GM23338 (cell line): Measurements from ENCODE around the gene LRIG1. TPM values are rescaled to one million over a fixed set of nuclear protein-coding genes. Genes with fewer than 3 reads are reported as not detected.
A peak's percentile ranks its signal among the peaks of the same experiment; 100 is the strongest.

Experiments
- ATAC-seq: fragments of 200-7000 bp; cut with Tn5 transposase; 3 replicates; pipeline ENCODE4 v1.9.1; 2020
- DNase-seq: peaks from one replicate; pipeline ENCODE4 v3.0.0-alpha.2; 2015; ENCODE audit warnings: low spot score
- H2AFZ ChIP-seq: fragments of 200-600 bp; sonication (generic); 2 replicates; pipeline ENCODE4 v1.8.0; 2016; ENCODE audit warnings: antibody characterized with exemption, mild to moderate bottlenecking, moderate library complexity
- H3F3A ChIP-seq: fragments of 200-600 bp; sonication (generic); replicated peaks from 2 replicates; pipeline ENCODE4 v1.8.0; 2017; ENCODE audit warnings: antibody characterized with exemption, mixed run types, low read depth
- H3K27ac ChIP-seq: fragments of 200-600 bp; sonication (generic); 2 replicates; pipeline ENCODE4 v1.6.1; 2016; ENCODE audit warnings: low read depth
- H3K27me3 ChIP-seq: fragments of 200-600 bp; sonication (generic); 2 replicates; pipeline ENCODE4 v1.8.0; 2016; ENCODE audit warnings: mild to moderate bottlenecking, mixed run types, moderate library complexity; ENCODE audit not compliant: insufficient read depth
- H3K36me3 ChIP-seq: fragments of 200-600 bp; sonication (generic); 2 replicates; pipeline ENCODE4 v1.8.0; 2016; ENCODE audit warnings: mild to moderate bottlenecking; ENCODE audit not compliant: insufficient read depth
- H3K4me1 ChIP-seq: fragments of 200-600 bp; sonication (generic); 2 replicates; pipeline ENCODE4 v1.8.0; 2016; ENCODE audit warnings: mild to moderate bottlenecking, moderate library complexity; ENCODE audit not compliant: insufficient read depth
- H3K4me2 ChIP-seq: fragments of 200-600 bp; sonication (generic); 2 replicates; pipeline ENCODE4 v1.7.1; 2017; ENCODE audit warnings: mixed run types
- H3K4me3 ChIP-seq: fragments of 200-600 bp; sonication (generic); 2 replicates; pipeline ENCODE4 v1.6.1; 2016; ENCODE audit warnings: mixed run types
- H3K79me2 ChIP-seq: fragments of 200-600 bp; sonication (generic); replicated peaks from 2 replicates; pipeline ENCODE4 v1.8.0; 2017; ENCODE audit warnings: mild to moderate bottlenecking; ENCODE audit not compliant: insufficient read depth
- H3K9me2 ChIP-seq: fragments of 200-600 bp; sonication (generic); 2 replicates; pipeline ENCODE4 v1.8.0; 2017; ENCODE audit not compliant: insufficient read depth
- H4K20me1 ChIP-seq: fragments of 200-600 bp; sonication (generic); replicated peaks from 2 replicates; pipeline ENCODE4 v1.8.0; 2017; ENCODE audit warnings: mild to moderate bottlenecking; ENCODE audit not compliant: insufficient read depth
- H3K27ac Mint-ChIP-seq: 2 replicates; pipeline ENCODE4 v1.8.0; 2020; ENCODE audit warnings: inconsistent platforms, mild to moderate bottlenecking, moderate library complexity, mixed read lengths
- H3K27me3 Mint-ChIP-seq: 3 replicates; pipeline ENCODE4 v1.8.0; 2022; ENCODE audit warnings: low read depth, mild to moderate bottlenecking, moderate library complexity, mixed read lengths, inconsistent platforms; ENCODE audit not compliant: insufficient read depth, poor library complexity
- H3K36me3 Mint-ChIP-seq: 3 replicates; pipeline ENCODE4 v1.8.0; 2021; ENCODE audit warnings: low read depth, mild to moderate bottlenecking, inconsistent platforms, moderate library complexity, mixed read lengths
- H3K4me1 Mint-ChIP-seq: 3 replicates; pipeline ENCODE4 v1.8.0; 2020; ENCODE audit warnings: mild to moderate bottlenecking, inconsistent platforms, mixed read lengths
- H3K4me3 Mint-ChIP-seq: 3 replicates; pipeline ENCODE4 v1.8.0; 2021; ENCODE audit warnings: moderate library complexity, mild to moderate bottlenecking, inconsistent platforms, mixed read lengths
- H3K9me3 Mint-ChIP-seq: 3 replicates; pipeline ENCODE4 v1.8.0; 2020; ENCODE audit warnings: moderate library complexity, mild to moderate bottlenecking, inconsistent platforms, mixed read lengths
- CREB1 ChIP-seq: fragments of 250-450 bp; sonication (Bioruptor Pico); IDR thresholded peaks from 2 replicates; pipeline ENCODE4 v1.5.0; 2020; ENCODE audit warnings: low read depth, mild to moderate bottlenecking, moderate library complexity
- CTCF ChIP-seq, 2 experiments: fragments of 200-600 bp in 1 of 2; sonication (generic) in 1 of 2; conservative IDR thresholded peaks; 2 replicates each; pipeline versions ENCODE4 v1.5.1 to v1.6.1; 2016 to 2017; ENCODE audit warnings: antibody characterized with exemption in 2 of 2, low read depth in 2 of 2, mild to moderate bottlenecking in 2 of 2, moderate library complexity in 1 of 2
- ETS1 ChIP-seq: IDR thresholded peaks from 2 replicates; pipeline ENCODE4 v1.6.1; 2016; ENCODE audit warnings: antibody characterized with exemption
- EZH2 ChIP-seq: fragments of 200-600 bp; sonication (generic); IDR thresholded peaks from one replicate; pipeline ENCODE4 v1.8.0; 2017; ENCODE audit warnings: antibody characterized with exemption, mild to moderate bottlenecking, low read depth; ENCODE audit not compliant: unreplicated experiment
- EZH2phosphoT487 ChIP-seq: fragments of 200-600 bp; sonication (generic); IDR thresholded peaks from one replicate; pipeline ENCODE4 v1.8.1; 2018; ENCODE audit warnings: antibody characterized with exemption; ENCODE audit not compliant: unreplicated experiment
- JUNB ChIP-seq: IDR thresholded peaks from one replicate; pipeline ENCODE4 v1.6.1; 2016; ENCODE audit warnings: antibody characterized with exemption; ENCODE audit not compliant: unreplicated experiment
- NANOG ChIP-seq: IDR thresholded peaks from 2 replicates; pipeline ENCODE4 v1.6.1; 2016; ENCODE audit warnings: antibody characterized with exemption, borderline replicate concordance
- POLR2AphosphoS5 ChIP-seq: IDR thresholded peaks from 2 replicates; pipeline ENCODE4 v1.6.1; 2016; ENCODE audit warnings: antibody characterized with exemption, low read depth
- REST ChIP-seq: IDR thresholded peaks from one replicate; pipeline ENCODE4 v1.6.1; 2018; ENCODE audit warnings: antibody characterized with exemption; ENCODE audit not compliant: unreplicated experiment
- STAT1 ChIP-seq: IDR thresholded peaks from one replicate; pipeline ENCODE4 v1.6.1; 2016; ENCODE audit warnings: antibody characterized with exemption; ENCODE audit not compliant: unreplicated experiment
- ZNF114 ChIP-seq: fragments of 250-450 bp; sonication (Bioruptor Pico); IDR thresholded peaks from 2 replicates; pipeline ENCODE4 v1.5.0; 2020; ENCODE audit warnings: mild to moderate bottlenecking, moderate library complexity
- ZNF331 ChIP-seq: fragments of 250-450 bp; sonication (Bioruptor Pico); IDR thresholded peaks from 2 replicates; pipeline ENCODE4 v1.5.0; 2020; ENCODE audit warnings: low read depth, mild to moderate bottlenecking, moderate library complexity
- ZNF462 ChIP-seq: fragments of 250-450 bp; sonication (Bioruptor Pico); IDR thresholded peaks from 2 replicates; pipeline ENCODE4 v1.5.0; 2020; ENCODE audit warnings: mild to moderate bottlenecking, moderate library complexity
- polyA plus RNA-seq: library from polyadenylated mRNA; unstranded; fragments of >200 nt; fragmentation: Nextera tagmentation; extraction: Ambion mirVana; gene quantifications from 2 replicates; pipeline ENCODE4 v1.2.1, GENCODE V29; 2016
- total RNA-seq: library from RNA; depleted of rRNA; stranded (reverse); fragments of >200 nt; shearing (Covaris generic); gene quantifications from 2 replicates; pipeline ENCODE4 v1.2.3, GENCODE V29; 2014

LRIG1 gene
- total and polyA plus RNA-seq, 2 experiments from 2014 or later, result 40.0 to 134 TPM

- peaks cover 13% of the 10 kb centered on the region for H3K27me3 Mint-ChIP-seq
- no peaks in the 10 kb centered on the region for H3K9me3 Mint-ChIP-seq
- no peaks in the 10 kb centered on the region; the same call in 1 of the 2 replicates for H3K36me3 ChIP-seq
- no peak overlapping the region for H2AFZ ChIP-seq
- H3K27me3 ChIP-seq, result no peaks in the 10 kb centered on the region
- no peak for ATAC-seq
- H3K36me3 Mint-ChIP-seq, result peaks cover 66% of the 10 kb centered on the region
- peaks cover 58% of the 10 kb centered on the region for H3K4me1 ChIP-seq
- H3K9me2 ChIP-seq, result peaks cover 4% of the 10 kb centered on the region; the same call in 1 of the 2 replicates
- peaks cover 31% of the 10 kb centered on the region for H4K20me1 ChIP-seq
- peak overlapping the region; percentile 32; the same call in 1 of the 2 replicates for H3K4me2 ChIP-seq
- peaks cover 81% of the 10 kb centered on the region for H3K4me1 Mint-ChIP-seq
- no peak overlapping the region for H3K4me3 ChIP-seq
- no peak for DNase-seq
- H3K79me2 ChIP-seq, result peaks cover 95% of the 10 kb centered on the region
- H3F3A ChIP-seq, result 0 out of 2 replicates have a peak, but pooled peaks cover 8% of the 10 kb centered on the region
- H3K4me3 Mint-ChIP-seq, result no peak overlapping the region; the same call in 2 of the 3 replicates
- TF ChIP-seq CTCF (conservative IDR thresholded peaks at IDR 0.05; ENCODE audit: low read depth in 2 of 2) (no peak), REST (no peak), EZH2phosphoT487 (no peak), ETS1 (no peak), JUNB (no peak), NANOG (no peak), POLR2AphosphoS5 (no peak), ZNF462 (no peak), CREB1 (CRISPR knock-in tag) (no peak), EZH2 (no peak), STAT1 (no peak), ZNF114 (CRISPR knock-in tag) (no peak), ZNF331 (CRISPR knock-in tag) (no peak)
- peak overlapping the region; percentile 53; the same call in 1 of the 2 replicates for H3K27ac Mint-ChIP-seq
- H3K27ac ChIP-seq, result no peak overlapping the region
Observed at GRCh38 chr3:66437341-66437929, 63.4 kb downstream of the LRIG1 start.
